HepG2 (cell line): Measurements from ENCODE around the gene OS9. TPM values are rescaled to one million over a fixed set of nuclear protein-coding genes. Genes with fewer than 3 reads are reported as not detected.

Experiments used
- BHLHE40 ChIP-seq: IDR thresholded peaks from 2 replicates; pipeline ENCODE4 v1.6.1; 2011; ENCODE audit warnings: low read length, improper control_type of control experiment
- CENPX ChIP-seq: sonication (generic); formaldehyde crosslinking; IDR thresholded peaks from 2 replicates; pipeline ENCODE4 v1.9.0; 2021; ENCODE audit warnings: mild to moderate bottlenecking, missing genetic modification reagents, moderate library complexity
- DNMT3B ChIP-seq: conservative IDR thresholded peaks from 2 replicates; pipeline ENCODE4 v1.6.1; 2016; ENCODE audit warnings: missing biosample characterization, control low read depth
- ELF4 ChIP-seq: sonication (generic); formaldehyde crosslinking; IDR thresholded peaks from 2 replicates; pipeline ENCODE4 v1.5.0; 2020; ENCODE audit warnings: missing genetic modification reagents, mild to moderate bottlenecking, moderate library complexity, borderline replicate concordance
- FOXC1 ChIP-seq: sonication (generic); formaldehyde crosslinking; IDR thresholded peaks from 2 replicates; pipeline ENCODE4 v1.8.0; 2022; ENCODE audit warnings: mild to moderate bottlenecking, missing genetic modification reagents, borderline replicate concordance
- GTF3A ChIP-seq: sonication (generic); formaldehyde crosslinking; conservative IDR thresholded peaks from 2 replicates; pipeline ENCODE4 v1.4.0; 2020; ENCODE audit warnings: mild to moderate bottlenecking, missing genetic modification reagents
- NAIF1 ChIP-seq: sonication (generic); formaldehyde crosslinking; IDR thresholded peaks from 2 replicates; pipeline ENCODE4 v1.5.0; 2020; ENCODE audit warnings: mild to moderate bottlenecking, missing genetic modification reagents, borderline replicate concordance
- NFKB2 ChIP-seq: sonication (generic); formaldehyde crosslinking; IDR thresholded peaks from 2 replicates; pipeline ENCODE4 v1.4.0; 2020; ENCODE audit warnings: missing genetic modification reagents, borderline replicate concordance
- NR2F2 ChIP-seq: IDR thresholded peaks from 2 replicates; pipeline ENCODE4 v1.6.1; 2012; ENCODE audit warnings: low read depth, inconsistent platforms, borderline replicate concordance
- REPIN1 ChIP-seq: sonication (generic); formaldehyde crosslinking; IDR thresholded peaks from 2 replicates; pipeline ENCODE4 v1.8.0; 2022; ENCODE audit warnings: missing genetic modification reagents, low read depth, mild to moderate bottlenecking, borderline replicate concordance
- SNAPC4 ChIP-seq: sonication (generic); formaldehyde crosslinking; IDR thresholded peaks from 2 replicates; pipeline ENCODE4 v1.4.0; 2020; ENCODE audit warnings: mild to moderate bottlenecking, missing genetic modification reagents
- SOX13 ChIP-seq, 3 experiments: fragments of 450-650 bp in 1 of 3; sonication (generic) in 1 of 3; formaldehyde crosslinking in 1 of 3; IDR thresholded peaks in 2 of 3; conservative IDR thresholded peaks in 1 of 3; 2 replicates each; pipeline versions ENCODE4 v1.5.0 to v1.6.1; 2016 to 2020; ENCODE audit warnings: antibody characterized with exemption in 1 of 3, mild to moderate bottlenecking in 1 of 3, missing compliant biosample characterization in 1 of 3, missing genetic modification reagents in 1 of 3, moderate library complexity in 1 of 3
- SP4 ChIP-seq: sonication (generic); formaldehyde crosslinking; IDR thresholded peaks from 2 replicates; pipeline ENCODE4 v1.8.1; 2023; ENCODE audit warnings: mild to moderate bottlenecking, missing genetic modification reagents
- THAP11 ChIP-seq: IDR thresholded peaks from 2 replicates; pipeline ENCODE4 v1.6.1; 2016; ENCODE audit warnings: missing biosample characterization, missing genetic modification reagents
- TRIM24 ChIP-seq: sonication (generic); formaldehyde crosslinking; IDR thresholded peaks from 2 replicates; pipeline ENCODE4 v1.8.0; 2022; ENCODE audit warnings: mild to moderate bottlenecking, missing genetic modification reagents
- ZFP82 ChIP-seq: sonication (generic); formaldehyde crosslinking; IDR thresholded peaks from 2 replicates; pipeline ENCODE4 v1.5.1; 2020; ENCODE audit warnings: mild to moderate bottlenecking, missing genetic modification reagents, borderline replicate concordance
- ZNF136 ChIP-seq: sonication (generic); formaldehyde crosslinking; IDR thresholded peaks from 2 replicates; pipeline ENCODE4 v1.8.1; 2022; ENCODE audit warnings: low read depth, mild to moderate bottlenecking, moderate library complexity, missing genetic modification reagents
- ZNF207 ChIP-seq: fragments of 450-650 bp; IDR thresholded peaks from 2 replicates; pipeline ENCODE4 v1.6.1; 2016; ENCODE audit warnings: antibody characterized with exemption, borderline replicate concordance
- ZNF232 ChIP-seq: sonication (generic); formaldehyde crosslinking; IDR thresholded peaks from 2 replicates; pipeline ENCODE4 v1.4.0; 2020; ENCODE audit warnings: missing genetic modification reagents, borderline replicate concordance
- ZNF292 ChIP-seq: sonication (generic); formaldehyde crosslinking; IDR thresholded peaks from 2 replicates; pipeline ENCODE4 v1.8.1; 2022; ENCODE audit warnings: mild to moderate bottlenecking, low read depth, missing genetic modification reagents, borderline replicate concordance
- ZNF317 ChIP-seq: sonication (generic); formaldehyde crosslinking; IDR thresholded peaks from 2 replicates; pipeline ENCODE4 v1.5.0; 2020; ENCODE audit warnings: mild to moderate bottlenecking, missing genetic modification reagents
- ZNF737 ChIP-seq: sonication (generic); formaldehyde crosslinking; IDR thresholded peaks from 2 replicates; pipeline ENCODE4 v1.5.0; 2020; ENCODE audit warnings: missing genetic modification reagents, mild to moderate bottlenecking, borderline replicate concordance
- polyA plus RNA-seq, 8 experiments: library from polyadenylated mRNA; depleted of rRNA in 3 of 8; stranded (reverse) in 7 of 8; unstranded in 1 of 8; fragments of >200 nt; fragmentation: Illumina TruSeq in 4 of 8; extraction: Trizol in 4 of 8; gene quantifications; 2 replicates each; pipeline versions ENCODE4 v1.2.1 to v1.2.3, GENCODE V29; 2011 to 2016; ENCODE audit warnings: low read depth in 4 of 8, missing spikeins in 1 of 8, mixed read lengths in 1 of 8; ENCODE audit not compliant: insufficient read depth in 1 of 8
- total RNA-seq, 5 experiments: library from RNA; depleted of rRNA; stranded (reverse); fragments of >200 nt; fragmentation: Illumina TruSeq; extraction: Trizol; gene quantifications; 2 replicates each; pipeline ENCODE4 v1.2.3, GENCODE V29; 2016; ENCODE audit warnings: low read depth in 1 of 5
- TF ChIP-seq, protein P1 (sequence below): sonication (generic); formaldehyde crosslinking; IDR thresholded peaks from 2 replicates; pipeline ENCODE4 v1.8.1; 2023; ENCODE audit warnings: missing genetic modification reagents, inconsistent platforms, borderline replicate concordance

Gene OS9
- total and polyA plus RNA-seq, 2 of the 13 experiments (the other 11 are each of a cell fraction or from before 2014, with no cell fraction given): 156 to 206 TPM

DNA sequence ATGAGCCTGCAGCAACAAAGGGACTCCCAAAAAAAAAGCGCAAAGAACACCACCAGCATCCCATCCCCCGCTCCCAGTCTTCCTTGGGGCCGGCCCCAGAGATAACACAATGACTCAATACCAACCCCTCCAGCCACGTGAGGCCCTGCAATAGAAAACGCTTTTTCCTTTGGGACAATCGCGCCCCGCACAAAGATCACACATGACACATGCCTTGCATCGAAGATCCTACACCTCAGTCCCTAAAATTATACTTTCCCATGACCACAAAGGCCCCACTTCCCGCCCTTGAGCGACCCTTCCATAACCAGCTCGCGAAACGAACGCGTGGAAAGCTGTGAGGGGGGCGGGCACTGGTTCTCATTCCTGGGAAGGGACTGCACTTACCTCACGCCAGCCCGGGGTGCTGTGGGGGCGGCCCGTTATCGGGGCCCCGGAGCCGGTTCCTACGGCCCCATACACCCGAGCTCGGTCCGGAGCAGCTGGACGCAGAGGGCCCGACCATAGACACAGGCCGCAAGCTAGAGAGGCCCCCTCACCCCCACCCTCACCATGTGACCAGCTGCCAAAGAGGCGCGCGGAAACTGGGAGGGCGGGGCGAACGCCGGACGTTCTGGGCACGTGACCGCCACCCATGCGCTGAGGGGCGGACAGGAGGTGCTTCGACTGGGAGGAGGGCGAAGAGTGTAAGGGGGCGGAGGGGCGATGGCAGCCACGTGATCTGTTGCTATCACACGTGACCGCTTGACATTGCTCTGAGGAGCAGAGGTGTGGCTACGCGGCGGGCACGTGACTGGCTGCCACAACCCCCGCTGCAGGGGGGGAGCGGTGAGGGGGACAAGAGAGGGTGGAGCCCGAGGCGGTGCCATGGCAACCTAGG, 58.1 kb downstream of the OS9 start, which contains the start of gene CDK4 (continued):
- TF ChIP-seq CENPX (CRISPR knock-in tag): no peak
- peak; percentile 98; the same call in 1 of the 2 replicates for TF ChIP-seq ZFP82 (CRISPR knock-in tag)
- TF ChIP-seq FOXC1: peak; percentile 96
- TF ChIP-seq TRIM24 (CRISPR knock-in tag): no peak
- peak; percentile 79; the same call in 1 of the 2 replicates for TF ChIP-seq REPIN1 (CRISPR knock-in tag)
- TF ChIP-seq ZNF136 (CRISPR knock-in tag): peak; percentile 93
- no peak for TF ChIP-seq NR2F2
- peak; percentile 11; the same call in 1 of the 2 replicates for TF ChIP-seq DNMT3B (CRISPR knock-in tag)
- TF ChIP-seq GTF3A: peak; percentile 88
- no peak for TF ChIP-seq NAIF1 (CRISPR knock-in tag)
- TF ChIP-seq SNAPC4: no peak
- peak; percentile 84; the same call in 1 of the 2 replicates for TF ChIP-seq ZNF232 (CRISPR knock-in tag)
- no peak for TF ChIP-seq ZNF207
- peak; percentile 94 for TF ChIP-seq SP4 (CRISPR knock-in tag)
- TF ChIP-seq, protein P1, sequence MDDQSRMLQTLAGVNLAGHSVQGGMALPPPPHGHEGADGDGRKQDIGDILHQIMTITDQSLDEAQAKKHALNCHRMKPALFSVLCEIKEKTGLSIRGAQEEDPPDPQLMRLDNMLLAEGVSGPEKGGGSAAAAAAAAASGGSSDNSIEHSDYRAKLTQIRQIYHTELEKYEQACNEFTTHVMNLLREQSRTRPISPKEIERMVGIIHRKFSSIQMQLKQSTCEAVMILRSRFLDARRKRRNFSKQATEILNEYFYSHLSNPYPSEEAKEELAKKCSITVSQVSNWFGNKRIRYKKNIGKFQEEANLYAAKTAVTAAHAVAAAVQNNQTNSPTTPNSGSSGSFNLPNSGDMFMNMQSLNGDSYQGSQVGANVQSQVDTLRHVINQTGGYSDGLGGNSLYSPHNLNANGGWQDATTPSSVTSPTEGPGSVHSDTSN (CRISPR knock-in tag): peak; percentile 50; the same call in 1 of the 2 replicates
- TF ChIP-seq ZNF737: no peak
- peak; percentile 23; the same call in 1 of the 2 replicates for TF ChIP-seq SOX13 (IDR thresholded peaks at IDR 0.05)
- TF ChIP-seq SOX13 (CRISPR knock-in tag; conservative IDR thresholded peaks at IDR 0.05 in 1 of 2, IDR thresholded peaks at IDR 0.05 in 1 of 2): peak in 1 of 2 experiments; percentile 61; a peak in 1 of 4 replicates
- no peak for TF ChIP-seq ZNF292 (CRISPR knock-in tag)
- TF ChIP-seq THAP11 (CRISPR knock-in tag): peak; percentile 92
- peak; percentile 97; the same call in 1 of the 2 replicates for TF ChIP-seq NFKB2 (CRISPR knock-in tag)
- peak; percentile 100 for TF ChIP-seq BHLHE40
- peak; percentile 86; the same call in 1 of the 2 replicates for TF ChIP-seq ELF4 (CRISPR knock-in tag)
- TF ChIP-seq ZNF317: peak; percentile 91
